ENCODE measurements around the gene SLC12A2.

Gene SLC12A2

GRCh38 chr5:128123936-128124335 lies 40.4 kb downstream of the SLC12A2 start:
- no peak overlapping the region for H3K4me3 ChIP-seq (replicated peaks in 1 of 2; ENCODE audit: low read depth in 2 of 2, low read length in 2 of 2)
- TF ChIP-seq CTCF (IDR thresholded peaks at IDR 0.05; ENCODE audit: low read depth, low read length), result no peak
- DNase-seq (ENCODE audit: low read depth in 2 of 2), result no peak

- no peak for TF ChIP-seq CTCF (IDR thresholded peaks at IDR 0.05; ENCODE audit: low read depth, low read length)
- no peak for DNase-seq (ENCODE audit: low read depth in 2 of 2)
- no peak overlapping the region for H3K4me3 ChIP-seq (replicated peaks in 1 of 2; ENCODE audit: low read depth in 2 of 2, low read length in 2 of 2)
These were observed 42.7 kb downstream of the SLC12A2 start for GRCh38 chr5:128126241-128126640.

- no peak overlapping the region for H3K4me3 ChIP-seq (replicated peaks in 1 of 2; ENCODE audit: low read depth in 2 of 2, low read length in 2 of 2)
- DNase-seq (ENCODE audit: low read depth in 2 of 2), result no peak
- no peak for TF ChIP-seq CTCF (IDR thresholded peaks at IDR 0.05; ENCODE audit: low read depth, low read length)
These were observed 48.9 kb downstream of the SLC12A2 start for GRCh38 chr5:128132499-128132898.

GRCh38 chr5:128135286-128135685 lies 51.7 kb downstream of the SLC12A2 start:
- DNase-seq (ENCODE audit: low read depth in 2 of 2), result no peak
- TF ChIP-seq CTCF (IDR thresholded peaks at IDR 0.05; ENCODE audit: low read depth, low read length), result no peak
- no peak overlapping the region for H3K4me3 ChIP-seq (replicated peaks in 1 of 2; ENCODE audit: low read depth in 2 of 2, low read length in 2 of 2)

- no peak for DNase-seq (ENCODE audit: low read depth in 2 of 2)
- H3K4me3 ChIP-seq (replicated peaks in 1 of 2; ENCODE audit: low read depth in 2 of 2, low read length in 2 of 2), result no peak overlapping the region
- no peak for TF ChIP-seq CTCF (IDR thresholded peaks at IDR 0.05; ENCODE audit: low read depth, low read length)
These were observed 60.3 kb downstream of the SLC12A2 start for GRCh38 chr5:128143911-128144310.

GRCh38 chr5:128144491-128144890 lies 60.9 kb downstream of the SLC12A2 start:
- TF ChIP-seq CTCF (IDR thresholded peaks at IDR 0.05; ENCODE audit: low read depth, low read length), result no peak
- H3K4me3 ChIP-seq (replicated peaks in 1 of 2; ENCODE audit: low read depth in 2 of 2, low read length in 2 of 2), result no peak overlapping the region
- peak in 1 of 2 donors; percentile 60 for DNase-seq (ENCODE audit: low read depth in 2 of 2)

GRCh38 chr5:128146671-128147070 lies 63.1 kb downstream of the SLC12A2 start:
- H3K4me3 ChIP-seq (replicated peaks in 1 of 2; ENCODE audit: low read depth in 2 of 2, low read length in 2 of 2), result no peak overlapping the region
- peak in 1 of 2 donors; percentile 30 for DNase-seq (ENCODE audit: low read depth in 2 of 2)
- TF ChIP-seq CTCF (IDR thresholded peaks at IDR 0.05; ENCODE audit: low read depth, low read length), result no peak

All from cardiac fibroblast (primary cell).